Mesenchymal stem cell (in vitro differentiated cells and primary cell): ENCODE results near the gene ANKH.
A peak's percentile ranks its signal among the peaks of the same experiment; 100 is the strongest.

Source experiments
- DNase-seq: peaks from one replicate; pipeline ENCODE4 v3.0.0-alpha.2; 2013
- H2AFZ ChIP-seq: one replicate; pipeline ENCODE4 v1.6.1; 2013; ENCODE audit warnings: low read depth, mild to moderate bottlenecking, control low read depth, inconsistent platforms, low read length, moderate library complexity
- H2AK5ac ChIP-seq: 2 replicates; pipeline ENCODE4 v1.6.1; 2013; ENCODE audit warnings: low read length, moderate library complexity, mild to moderate bottlenecking, inconsistent platforms; ENCODE audit not compliant: severe bottlenecking
- H2BK120ac ChIP-seq: one replicate; pipeline ENCODE4 v1.6.1; 2013; ENCODE audit warnings: low read depth, mild to moderate bottlenecking, inconsistent platforms, low read length, moderate library complexity
- H2BK12ac ChIP-seq, 2 experiments: one replicate each; pipeline ENCODE4 v1.6.1; 2013; ENCODE audit warnings: inconsistent platforms in 2 of 2, low read length in 2 of 2, mild to moderate bottlenecking in 2 of 2, moderate library complexity in 2 of 2, control low read depth in 1 of 2
- H2BK15ac ChIP-seq: one replicate; pipeline ENCODE4 v1.6.1; 2013; ENCODE audit warnings: mild to moderate bottlenecking, low read depth, inconsistent platforms; ENCODE audit not compliant: poor library complexity, severe bottlenecking
- H2BK5ac ChIP-seq: 2 replicates; pipeline ENCODE4 v1.6.1; 2013; ENCODE audit warnings: low read depth, mild to moderate bottlenecking, low read length, control low read depth, inconsistent platforms; ENCODE audit not compliant: poor library complexity, severe bottlenecking
- H3K14ac ChIP-seq, 2 experiments: one replicate each; pipeline ENCODE4 v1.6.1; 2013; ENCODE audit warnings: inconsistent platforms in 2 of 2, low read length in 2 of 2, control low read depth in 1 of 2, mild to moderate bottlenecking in 1 of 2, moderate library complexity in 1 of 2
- H3K18ac ChIP-seq, 2 experiments: one replicate each; pipeline ENCODE4 v1.6.1; 2013; ENCODE audit warnings: inconsistent platforms in 2 of 2, low read length in 2 of 2, control low read depth in 1 of 2, low read depth in 1 of 2, mild to moderate bottlenecking in 1 of 2
- H3K23ac ChIP-seq, 2 experiments: one replicate each; pipeline ENCODE4 v1.6.1; 2013; ENCODE audit warnings: inconsistent platforms in 2 of 2, low read length in 2 of 2, mild to moderate bottlenecking in 2 of 2, moderate library complexity in 2 of 2, control low read depth in 1 of 2
- H3K27ac ChIP-seq: 2 replicates; pipeline ENCODE4 v1.5.1; 2013; ENCODE audit warnings: mild to moderate bottlenecking, moderate library complexity, low read length, control low read depth, inconsistent platforms; ENCODE audit not compliant: poor library complexity, severe bottlenecking
- H3K27me3 ChIP-seq, 2 experiments: 2 replicates each; pipeline versions ENCODE4 v1.6.1 to v1.7.0; 2013; ENCODE audit warnings: low read length in 2 of 2, mild to moderate bottlenecking in 2 of 2, moderate library complexity in 2 of 2, control low read depth in 1 of 2, inconsistent platforms in 1 of 2; ENCODE audit not compliant: control insufficient read depth in 1 of 2, insufficient read depth in 1 of 2
- H3K36me3 ChIP-seq, 2 experiments: 2 replicates each; pipeline versions ENCODE4 v1.6.1 to v1.7.0; 2013; ENCODE audit warnings: low read length in 2 of 2, control low read depth in 1 of 2, inconsistent platforms in 1 of 2, low read depth in 1 of 2, mild to moderate bottlenecking in 1 of 2; ENCODE audit not compliant: insufficient read depth in 2 of 2, control insufficient read depth in 1 of 2
- H3K4ac ChIP-seq, 2 experiments: one replicate each; pipeline ENCODE4 v1.6.1; 2013; ENCODE audit warnings: inconsistent platforms in 2 of 2, low read length in 2 of 2, mild to moderate bottlenecking in 2 of 2, moderate library complexity in 2 of 2, control low read depth in 1 of 2, low read depth in 1 of 2
- H3K4me1 ChIP-seq: 2 replicates; pipeline ENCODE4 v1.6.1; 2013; ENCODE audit warnings: low read depth, low read length, control low read depth; ENCODE audit not compliant: control insufficient read depth, insufficient read depth
- H3K4me2 ChIP-seq: 2 replicates; pipeline ENCODE4 v1.6.1; 2013; ENCODE audit warnings: low read length, mild to moderate bottlenecking, inconsistent platforms; ENCODE audit not compliant: poor library complexity, severe bottlenecking
- H3K4me3 ChIP-seq, 2 experiments: 2 replicates each; pipeline versions ENCODE4 v1.5.1 to v1.7.0; 2013; ENCODE audit warnings: low read length in 2 of 2, mild to moderate bottlenecking in 2 of 2, control low read depth in 1 of 2, low read depth in 1 of 2; ENCODE audit not compliant: insufficient read depth in 1 of 2
- H3K79me1 ChIP-seq: replicated peaks from 2 replicates; pipeline ENCODE4 v1.6.1; 2013; ENCODE audit warnings: mild to moderate bottlenecking, control low read depth, low read length, inconsistent platforms; ENCODE audit not compliant: poor library complexity, severe bottlenecking
- H3K9ac ChIP-seq: 2 replicates; pipeline ENCODE4 v1.7.0; 2013; ENCODE audit warnings: mild to moderate bottlenecking, low read length, moderate library complexity
- H3K9me3 ChIP-seq: 2 replicates; pipeline ENCODE4 v1.7.0; 2013; ENCODE audit warnings: mild to moderate bottlenecking, low read length; ENCODE audit not compliant: control insufficient read depth
- H4K8ac ChIP-seq: one replicate; pipeline ENCODE4 v1.6.1; 2013; ENCODE audit warnings: inconsistent platforms, mild to moderate bottlenecking, low read length, moderate library complexity
- H4K91ac ChIP-seq: one replicate; pipeline ENCODE4 v1.6.1; 2013; ENCODE audit warnings: mild to moderate bottlenecking, low read length, inconsistent platforms
- WGBS: methylation state at CpG from one replicate; pipeline ENCODE4 v1.1.7; 2013; ENCODE audit warnings: mixed read lengths; 5-methylcytosine and 5-hydroxymethylcytosine counted together

ANKH gene

GRCh38 chr5:14753292-14753691 is 118.3 kb downstream of the ANKH start:
- Histone ChIP-seq H3K4me3 (no peak overlapping the region), H3K9ac (no peak overlapping the region), H2AK5ac (no peak overlapping the region), H3K9me3 (no peaks in the 10 kb centered on the region), H2BK120ac (no peak overlapping the region), H2BK12ac (no peak overlapping the region), H3K23ac (no peak overlapping the region), H3K79me1 (no peaks in the 10 kb centered on the region), H4K91ac (no peak overlapping the region), H3K14ac (no peak overlapping the region), H3K4me2 (no peak overlapping the region), H3K4me1 (no peaks in the 10 kb centered on the region), H2BK15ac (no peak overlapping the region), H3K18ac (no peak overlapping the region), H3K27me3 (no peaks in the 10 kb centered on the region), H3K4ac (no peak overlapping the region), H2AFZ (no peak overlapping the region), H3K36me3 (peaks cover 2 to 93% of the 10 kb centered on the region in 2 experiments), H2BK5ac (no peak overlapping the region), H4K8ac (no peak overlapping the region), H3K27ac (no peak overlapping the region)
- 97% methylated on average over 6 of the region's 6 CpGs for WGBS
- DNase-seq = no peak

GRCh38 chr5:14752497-14753071 is 119.0 kb downstream of the ANKH start:
- Histone ChIP-seq H2BK120ac (no peak overlapping the region), H2AK5ac (no peak overlapping the region), H3K23ac (no peak overlapping the region), H3K4me1 (no peaks in the 10 kb centered on the region), H3K27ac (no peak overlapping the region), H3K27me3 (no peaks in the 10 kb centered on the region), H2AFZ (no peak overlapping the region), H3K14ac (no peak overlapping the region), H2BK15ac (no peak overlapping the region), H3K4me3 (no peak overlapping the region), H4K91ac (no peak overlapping the region), H3K79me1 (no peaks in the 10 kb centered on the region), H3K4me2 (no peak overlapping the region), H2BK12ac (no peak overlapping the region), H3K4ac (no peak overlapping the region), H3K36me3 (peaks cover 2 to 91% of the 10 kb centered on the region in 2 experiments), H2BK5ac (no peak overlapping the region), H3K9me3 (no peaks in the 10 kb centered on the region), H3K9ac (no peak overlapping the region), H3K18ac (no peak overlapping the region), H4K8ac (no peak overlapping the region)
- WGBS = 79% methylated on average over 6 of the region's 6 CpGs
- no peak for DNase-seq

- no peak overlapping the region for H3K4me3 ChIP-seq
- H2AFZ ChIP-seq = no peak overlapping the region
- peaks cover 5 to 94% of the 10 kb centered on the region in 2 experiments for H3K36me3 ChIP-seq
- H2BK12ac ChIP-seq = no peak overlapping the region
- H3K27ac ChIP-seq = no peak overlapping the region
- 93% methylated on average over 5 of the region's 5 CpGs for WGBS
- no peak overlapping the region for H3K18ac ChIP-seq
- H4K91ac ChIP-seq = no peak overlapping the region
- peak overlapping the region; percentile 28 for H4K8ac ChIP-seq
- H2BK5ac ChIP-seq = no peak overlapping the region
- no peak overlapping the region for H3K4me2 ChIP-seq
- H2AK5ac ChIP-seq = no peak overlapping the region
- H3K4me1 ChIP-seq = no peaks in the 10 kb centered on the region
- H3K27me3 ChIP-seq = no peaks in the 10 kb centered on the region
- no peak for DNase-seq
- no peak overlapping the region for H2BK120ac ChIP-seq
- H3K9ac ChIP-seq = no peak overlapping the region
- no peaks in the 10 kb centered on the region for H3K79me1 ChIP-seq
- no peak overlapping the region for H3K14ac ChIP-seq
- H3K9me3 ChIP-seq = no peaks in the 10 kb centered on the region
- H3K23ac ChIP-seq = no peak overlapping the region
- H2BK15ac ChIP-seq = no peak overlapping the region
- H3K4ac ChIP-seq = no peak overlapping the region
Observed at GRCh38 chr5:14750712-14751111, 120.9 kb downstream of the ANKH start.

GRCh38 chr5:14749579-14750101 is 121.9 kb downstream of the ANKH start:
- no peaks in the 10 kb centered on the region for H3K27me3 ChIP-seq

More at GRCh38 chr5:14749579-14750101, 121.9 kb downstream of the ANKH start:
- no peak overlapping the region for H3K4ac ChIP-seq
- H2AK5ac ChIP-seq = no peak overlapping the region
- no peak overlapping the region for H2BK120ac ChIP-seq
- H4K91ac ChIP-seq = no peak overlapping the region
- no peak overlapping the region for H3K4me3 ChIP-seq
- H3K9ac ChIP-seq = no peak overlapping the region
- DNase-seq = no peak
- H3K4me1 ChIP-seq = no peaks in the 10 kb centered on the region
- no peak overlapping the region for H3K18ac ChIP-seq
- H2BK15ac ChIP-seq = no peak overlapping the region
- no peaks in the 10 kb centered on the region for H3K9me3 ChIP-seq
- no peak overlapping the region for H2BK5ac ChIP-seq
- H3K27ac ChIP-seq = no peak overlapping the region
- no peak overlapping the region for H2AFZ ChIP-seq
- WGBS = 85% methylated on average over 3 of the region's 4 CpGs
- H2BK12ac ChIP-seq = no peak overlapping the region
- H3K4me2 ChIP-seq = no peak overlapping the region
- no peak overlapping the region for H4K8ac ChIP-seq
- H3K23ac ChIP-seq = no peak overlapping the region
- no peak overlapping the region for H3K14ac ChIP-seq
- H3K36me3 ChIP-seq = peaks cover 5 to 93% of the 10 kb centered on the region in 2 experiments
- no peaks in the 10 kb centered on the region for H3K79me1 ChIP-seq
